Kidney (tissue), 14 donors: ENCODE results near the gene NEK7. TPM values are rescaled to one million over a fixed set of nuclear protein-coding genes. Genes with fewer than 3 reads are reported as not detected.
"Not testable (repeated sequence)": the region's sequence is repeated elsewhere in the genome, so short reads cannot be mapped to it uniquely, and the experiment has no call there.

Experiments used
- DNase-seq, 5 donors: peaks; one replicate each; pipeline ENCODE4 v3.0.0-alpha.2; 2013 to 2020
- FAIRE-seq: peaks from 2 replicates; lab custom pipeline; 2012; peaks lifted over from hg19 to GRCh38; lab: Jason Lieb, UNC
- H3K27ac ChIP-seq, 2 donors: one replicate each; pipeline ENCODE4 v1.7.0; 2013; ENCODE audit warnings: low read depth in 2 of 2, low read length in 2 of 2, inconsistent platforms in 1 of 2
- H3K27me3 ChIP-seq: one replicate; pipeline ENCODE4 v1.7.1; 2013; ENCODE audit warnings: low read length, inconsistent platforms; ENCODE audit not compliant: control insufficient read depth, insufficient read depth
- H3K36me3 ChIP-seq, 3 donors: one replicate each; pipeline versions ENCODE4 v1.7.0 to v1.7.1; 2013; ENCODE audit warnings: low read length in 3 of 3, control low read depth in 1 of 3, inconsistent platforms in 1 of 3; ENCODE audit not compliant: insufficient read depth in 3 of 3, control insufficient read depth in 2 of 3
- H3K4me1 ChIP-seq, 3 donors: one replicate each; pipeline versions ENCODE4 v1.7.0 to v1.7.1; 2013; ENCODE audit warnings: low read length in 3 of 3, inconsistent platforms in 1 of 3, low read depth in 1 of 3; ENCODE audit not compliant: control insufficient read depth in 2 of 3, insufficient read depth in 2 of 3
- H3K4me3 ChIP-seq, 3 donors: one replicate each; pipeline versions ENCODE4 v1.7.0 to v1.8.1; 2013; ENCODE audit warnings: low read length in 3 of 3, control low read depth in 1 of 3, inconsistent platforms in 1 of 3
- H3K9ac ChIP-seq, 3 donors: one replicate each; pipeline versions ENCODE4 v1.7.0 to v1.7.1; 2013; ENCODE audit warnings: low read length in 3 of 3, control low read depth in 1 of 3, inconsistent platforms in 1 of 3
- H3K9me3 ChIP-seq, 3 donors: one replicate each; pipeline versions ENCODE4 v1.7.0 to v1.7.1; 2013; ENCODE audit warnings: low read length in 3 of 3, control low read depth in 1 of 3, inconsistent platforms in 1 of 3; ENCODE audit not compliant: control insufficient read depth in 2 of 3, insufficient read depth in 1 of 3
- intact Hi-C: fragments of 100-400 bp; cut with DNase I; formaldehyde crosslinking; loops from one replicate; pipeline ENCODE4 v1.11.1; 2022
- polyA plus RNA-seq: library from polyadenylated mRNA; stranded (reverse); fragments of 350-450 nt; fragmentation: Illumina TruSeq; extraction: RNeasy Lipid Tissue Mini Kit (QIAGEN cat#74804); gene quantifications from one replicate; pipeline ENCODE4 v1.2.3, GENCODE V29; 2014; ENCODE audit warnings: low read depth, low replicate concordance; ENCODE audit not compliant: insufficient read depth
- total RNA-seq: library from RNA; stranded (reverse); fragmentation: NEBNext Ultra II Directional; extraction: Animal tissue kit (Norgen Biotek cat#: 25700); gene quantifications from one replicate; pipeline ENCODE4 v1.2.1, GENCODE V29; 2021
- TF ChIP-seq, protein P1 (sequence below): IDR thresholded peaks from 3 replicates; pipeline ENCODE4 v1.5.1; 2012; ENCODE audit warnings: mild to moderate bottlenecking, moderate library complexity, borderline replicate concordance; ENCODE audit not compliant: insufficient read depth; ENCODE audit errors: extremely low read depth
- donor health status: control.
- donor health status: control.
- donor health status: control.
- donor health status: control.
- donor health status: control.
- donor health status: DM: yes; HTN: yes; CAD: no.
- donor health status: Normal renal cell carcinoma (clear cell type).

The NEK7 gene
- total and polyA plus RNA-seq, 2 donors from 2014 or later: 17.3 to 65.5 TPM

DNA sequence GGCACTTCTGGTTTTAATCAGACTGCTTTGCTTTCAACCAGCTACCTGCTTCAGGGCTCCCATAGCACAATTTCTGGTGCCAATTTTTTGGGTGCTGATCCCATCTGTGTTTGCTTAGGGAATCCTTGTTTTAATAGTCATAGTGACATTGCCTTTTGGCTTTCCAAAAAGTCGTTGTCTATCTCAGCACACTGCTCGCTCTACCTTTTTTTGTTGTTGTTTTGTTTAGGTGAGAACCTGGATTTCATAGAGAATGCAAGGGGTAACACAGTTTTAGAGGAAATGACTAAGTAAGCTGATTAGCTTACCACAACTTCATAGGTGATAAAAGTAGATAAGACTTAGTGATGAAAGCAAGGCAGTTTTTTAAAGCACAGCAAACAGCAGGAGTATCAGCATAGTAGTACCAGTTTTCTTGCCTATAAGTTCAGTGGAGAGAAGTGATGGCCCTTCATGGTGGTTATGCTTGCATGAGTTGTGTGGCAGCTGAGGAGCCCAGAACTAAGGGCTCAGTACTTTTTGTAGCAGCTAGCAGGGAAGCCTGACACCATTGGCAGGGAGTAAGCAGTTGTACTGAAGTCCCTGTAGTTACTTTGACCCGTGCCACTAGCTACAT lies 31.3 kb downstream of the NEK7 start:
- no peaks in the 10 kb centered on the region for H3K36me3 ChIP-seq
- no peak overlapping the region for H3K27ac ChIP-seq
- H3K4me1 ChIP-seq: peaks cover 0 to 6% (median 3%) of the 10 kb centered on the region in 3 donors
- H3K27me3 ChIP-seq: no peaks in the 10 kb centered on the region
- DNase-seq (no peak), FAIRE-seq (no peak)
- intact Hi-C loops: loop anchor here (10.0 kb wide), 1 partner anchor 77 kb away; no protein-coding TSS in a partner anchor
- H3K4me3 ChIP-seq: no peak overlapping the region
- H3K9me3 ChIP-seq: no peaks in the 10 kb centered on the region
- TF ChIP-seq, protein P1, sequence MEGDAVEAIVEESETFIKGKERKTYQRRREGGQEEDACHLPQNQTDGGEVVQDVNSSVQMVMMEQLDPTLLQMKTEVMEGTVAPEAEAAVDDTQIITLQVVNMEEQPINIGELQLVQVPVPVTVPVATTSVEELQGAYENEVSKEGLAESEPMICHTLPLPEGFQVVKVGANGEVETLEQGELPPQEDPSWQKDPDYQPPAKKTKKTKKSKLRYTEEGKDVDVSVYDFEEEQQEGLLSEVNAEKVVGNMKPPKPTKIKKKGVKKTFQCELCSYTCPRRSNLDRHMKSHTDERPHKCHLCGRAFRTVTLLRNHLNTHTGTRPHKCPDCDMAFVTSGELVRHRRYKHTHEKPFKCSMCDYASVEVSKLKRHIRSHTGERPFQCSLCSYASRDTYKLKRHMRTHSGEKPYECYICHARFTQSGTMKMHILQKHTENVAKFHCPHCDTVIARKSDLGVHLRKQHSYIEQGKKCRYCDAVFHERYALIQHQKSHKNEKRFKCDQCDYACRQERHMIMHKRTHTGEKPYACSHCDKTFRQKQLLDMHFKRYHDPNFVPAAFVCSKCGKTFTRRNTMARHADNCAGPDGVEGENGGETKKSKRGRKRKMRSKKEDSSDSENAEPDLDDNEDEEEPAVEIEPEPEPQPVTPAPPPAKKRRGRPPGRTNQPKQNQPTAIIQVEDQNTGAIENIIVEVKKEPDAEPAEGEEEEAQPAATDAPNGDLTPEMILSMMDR: no peak
- H3K9ac ChIP-seq: no peak overlapping the region

DNA sequence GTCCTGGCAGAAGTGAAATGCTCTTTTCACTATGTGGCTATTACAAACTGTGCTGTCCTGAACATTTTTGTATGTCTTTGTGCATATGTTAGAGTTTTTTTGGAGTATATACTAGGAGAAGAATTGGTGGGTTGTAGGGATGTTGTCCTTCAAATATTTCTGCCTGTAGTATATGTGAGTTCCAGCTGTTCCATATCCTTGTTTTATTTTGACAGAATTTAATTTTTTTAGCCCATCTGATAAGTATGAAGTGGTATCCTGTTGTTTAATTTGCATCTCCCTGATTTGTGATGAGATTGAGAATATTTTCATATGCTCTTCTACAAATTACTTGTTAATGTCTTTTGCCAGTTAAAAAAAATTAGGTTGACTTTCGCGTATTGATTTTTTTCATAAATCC lies 34.3 kb downstream of the NEK7 start:
- DNase-seq (no peak), FAIRE-seq (no peak)
- no peak overlapping the region for H3K4me3 ChIP-seq
- intact Hi-C loops: no loop called here
- peaks cover 0 to 6% (median 3%) of the 10 kb centered on the region in 3 donors for H3K4me1 ChIP-seq
- no peaks in the 10 kb centered on the region for H3K36me3 ChIP-seq
- TF ChIP-seq, protein P1: no peak
- no peak overlapping the region for H3K9ac ChIP-seq
- H3K27ac ChIP-seq: no peak overlapping the region
- H3K9me3 ChIP-seq: no peaks in the 10 kb centered on the region
- H3K27me3 ChIP-seq: no peaks in the 10 kb centered on the region

DNA sequence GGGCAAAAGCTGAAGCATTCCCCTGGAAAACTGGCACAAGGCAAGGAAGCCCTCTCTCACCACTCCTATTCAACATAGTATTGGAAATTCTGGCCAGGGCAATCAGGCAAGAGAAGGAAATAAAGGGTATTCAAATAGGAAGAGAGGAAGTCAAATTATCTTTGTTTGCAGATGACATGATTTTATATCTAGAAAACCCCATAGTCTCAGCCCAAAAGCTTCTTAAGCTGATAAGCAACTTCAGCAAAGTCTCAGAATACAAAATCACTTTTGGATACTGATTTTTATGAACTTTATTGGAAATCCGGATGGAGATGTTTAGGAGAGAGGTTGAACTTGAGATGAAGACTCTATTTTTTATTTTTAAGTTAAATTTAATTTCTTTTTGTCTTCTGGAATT lies 37.1 kb downstream of the NEK7 start:
- H3K4me1 ChIP-seq, H3K9me3 ChIP-seq, FAIRE-seq, DNase-seq, H3K27me3 ChIP-seq, H3K4me3 ChIP-seq, H3K27ac ChIP-seq, H3K9ac ChIP-seq, intact Hi-C loops, H3K36me3 ChIP-seq: not testable (repeated sequence)

DNA sequence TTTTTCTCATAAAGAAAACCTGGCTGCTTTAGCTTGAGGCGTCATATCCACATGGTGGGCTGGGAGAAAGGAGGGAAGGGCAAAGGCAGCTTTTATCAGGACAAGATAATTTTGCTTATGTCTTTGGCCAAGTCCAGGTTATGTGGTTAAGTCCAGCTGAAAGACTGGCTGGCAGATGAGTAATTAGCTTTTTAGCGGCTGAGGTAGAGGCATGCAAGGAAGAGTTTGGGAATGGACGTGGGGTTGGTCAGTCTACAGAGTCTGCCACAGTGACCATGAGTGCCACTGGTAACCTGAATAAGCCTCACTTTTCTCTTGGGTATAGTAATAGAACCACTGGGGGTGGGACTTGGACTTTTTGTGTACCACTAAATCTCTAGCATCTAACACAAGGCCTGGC lies 39.8 kb downstream of the NEK7 start:
- H3K27ac ChIP-seq: no peak overlapping the region
- no peaks in the 10 kb centered on the region for H3K27me3 ChIP-seq
- H3K36me3 ChIP-seq: no peaks in the 10 kb centered on the region
- TF ChIP-seq, protein P1: no peak
- H3K4me1 ChIP-seq: peaks cover 0 to 3% (median 0%) of the 10 kb centered on the region in 3 donors
- no peaks in the 10 kb centered on the region for H3K9me3 ChIP-seq
- DNase-seq: no peak
- no peak overlapping the region for H3K4me3 ChIP-seq
- FAIRE-seq: no peak
- H3K9ac ChIP-seq: no peak overlapping the region
- intact Hi-C loops: no loop called here
